Caki2 (cell line): ENCODE data around the gene GTSF1L. TPM values are rescaled to one million over a fixed set of nuclear protein-coding genes. Genes with fewer than 3 reads are reported as not detected.
A peak's percentile ranks its signal among the peaks of the same experiment; 100 is the strongest.
"Not testable (repeated sequence)": the region's sequence is repeated elsewhere in the genome, so short reads cannot be mapped to it uniquely, and the experiment has no call there.

Experiments
- DNase-seq: peaks from one replicate; pipeline ENCODE4 v3.0.0-alpha.2; 2015; ENCODE audit warnings: low read depth
- in situ Hi-C: cut with HindIII; loops from 2 replicates; pipeline ENCODE4 v1.10.0; 2016; ENCODE audit warnings: low sequenced_read_pairs, low pct_unique_long_range_greater_than_20kb, mixed read lengths
- total RNA-seq: library from RNA; depleted of rRNA; stranded (reverse); fragments of >200 nt; shearing (Covaris generic); gene quantifications from 2 replicates; pipeline ENCODE4 v1.2.3, GENCODE V29; 2014; ENCODE audit warnings: low replicate concordance; rRNA removed

GTSF1L gene
- total RNA-seq: not detected in 2 replicates

DNA sequence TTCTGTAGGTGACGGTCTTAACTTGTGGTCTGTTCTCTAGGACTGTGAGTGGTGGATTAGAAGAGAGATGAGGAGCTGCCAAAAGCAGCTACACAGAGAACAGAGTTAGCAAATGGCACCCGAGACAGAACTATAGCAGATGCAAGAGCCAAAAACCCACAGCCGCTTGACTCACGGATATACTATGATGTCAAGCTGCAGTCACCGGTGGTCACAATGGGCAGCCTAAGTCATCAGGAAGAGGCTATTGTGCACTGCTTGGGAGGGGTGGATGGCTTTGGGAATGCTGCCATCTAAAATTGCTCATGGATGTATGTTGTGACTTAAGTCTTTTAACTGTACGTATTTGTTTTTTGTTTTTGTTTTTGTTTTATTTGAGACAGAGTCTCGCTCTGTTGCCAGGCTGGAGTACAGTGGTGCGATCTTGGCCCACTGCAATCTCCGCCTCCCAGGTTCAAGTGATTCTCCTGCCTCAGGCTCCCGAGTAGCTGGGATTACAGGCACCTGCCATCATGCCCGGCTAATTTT, at the start of gene GTSF1L:
Gene GTSF1L, minus strand, starts transcription at position 192 of the 528 bp plus-strand sequence. CDS start 308 bp downstream, outside the sequence.
- DNase-seq: no peak
- in situ Hi-C loops: no loop called here

GRCh38 chr20:43774754-43775153, 48.0 kb upstream of the GTSF1L start:
- in situ Hi-C loops: no loop called here
- DNase-seq: no peak

DNA sequence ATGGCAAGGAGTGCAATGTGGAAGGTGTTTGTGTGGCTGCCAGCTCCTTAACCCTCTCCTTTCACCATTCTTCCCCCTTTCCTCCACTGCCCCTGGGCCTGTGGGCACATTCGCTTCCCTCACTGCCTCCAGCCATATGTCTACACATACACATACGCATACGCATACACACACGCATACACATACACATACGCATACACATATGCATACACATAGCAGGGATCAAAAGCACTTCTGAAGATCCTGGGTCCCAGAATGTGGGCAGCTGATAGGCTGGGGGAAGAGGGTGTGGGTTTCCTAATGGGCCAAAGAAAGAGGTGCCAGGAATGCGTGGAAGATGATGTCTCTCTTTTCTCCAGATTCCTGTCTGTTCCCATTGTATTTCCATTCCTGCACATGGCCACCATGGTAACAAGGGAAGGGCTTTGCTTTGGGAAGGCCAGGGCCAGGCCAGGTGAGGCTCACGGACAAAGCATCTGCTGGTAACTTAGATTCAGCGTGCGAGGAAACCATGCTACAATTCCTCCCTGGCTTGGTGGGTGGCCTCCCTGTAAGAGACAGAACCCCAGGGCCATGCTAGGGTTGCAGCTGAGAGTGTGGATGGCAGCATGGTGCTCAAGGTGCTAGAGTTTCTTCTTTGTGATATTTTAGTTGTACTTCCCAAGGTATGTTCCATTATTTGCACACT, 44.8 kb upstream of the GTSF1L start:
- in situ Hi-C loops: no loop called here
- DNase-seq: no peak

- in situ Hi-C loops: no loop called here
- no peak for DNase-seq
Measured at GRCh38 chr20:43770342-43770741, 43.5 kb upstream of the GTSF1L start.

DNA sequence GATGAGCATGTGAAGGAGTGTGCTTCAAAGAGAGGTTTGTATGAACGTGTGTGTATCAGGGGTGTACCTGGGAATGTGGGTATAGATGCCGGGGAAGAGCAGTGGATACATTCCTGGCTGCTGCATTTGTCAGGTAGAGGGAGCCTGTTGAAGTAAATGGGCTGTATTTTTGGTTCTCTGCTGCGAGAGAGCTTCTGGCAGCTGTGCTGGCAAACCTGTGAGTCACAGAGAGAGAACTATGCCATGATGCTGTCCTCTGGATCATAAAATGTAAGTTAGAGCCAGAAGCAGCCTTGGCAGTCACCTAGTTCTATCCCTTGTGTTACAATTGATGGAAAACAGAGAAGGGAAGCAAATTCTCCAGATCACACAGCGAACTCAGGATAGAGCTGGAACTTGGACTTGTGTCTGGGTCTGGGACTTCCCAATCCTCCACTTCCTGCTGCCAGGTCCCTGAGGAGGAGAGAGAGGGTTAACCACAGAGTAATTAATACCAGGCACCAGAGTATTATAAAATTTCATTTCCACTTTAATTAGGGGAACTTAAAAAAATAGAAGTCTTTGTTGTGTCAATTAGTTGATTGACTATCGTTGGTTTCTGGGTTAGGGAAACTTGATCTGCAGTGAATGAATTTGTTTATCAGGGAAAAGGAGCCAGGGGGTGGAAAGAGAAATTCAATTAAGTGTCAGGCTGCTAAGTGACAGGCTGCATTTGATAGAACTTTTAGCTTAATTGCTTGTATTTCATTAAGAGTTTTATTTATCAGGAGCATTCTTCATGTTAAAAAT, 41.1 kb upstream of the GTSF1L start:
- DNase-seq: no peak
- in situ Hi-C loops: no loop called here

- no peak for DNase-seq
- in situ Hi-C loops: no loop called here
Measured at GRCh38 chr20:43766917-43767316, 40.1 kb upstream of the GTSF1L start.

GRCh38 chr20:43766385-43766784, 39.6 kb upstream of the GTSF1L start:
- no peak for DNase-seq
- in situ Hi-C loops: no loop called here

GRCh38 chr20:43765916-43766315, 39.1 kb upstream of the GTSF1L start:
- in situ Hi-C loops: no loop called here
- DNase-seq: no peak

- no peak for DNase-seq
- in situ Hi-C loops: no loop called here
Measured at GRCh38 chr20:43762911-43763310, 36.1 kb upstream of the GTSF1L start.

- in situ Hi-C loops: no loop called here
- DNase-seq: no peak
Measured at GRCh38 chr20:43761386-43762340, 34.9 kb upstream of the GTSF1L start.

DNA sequence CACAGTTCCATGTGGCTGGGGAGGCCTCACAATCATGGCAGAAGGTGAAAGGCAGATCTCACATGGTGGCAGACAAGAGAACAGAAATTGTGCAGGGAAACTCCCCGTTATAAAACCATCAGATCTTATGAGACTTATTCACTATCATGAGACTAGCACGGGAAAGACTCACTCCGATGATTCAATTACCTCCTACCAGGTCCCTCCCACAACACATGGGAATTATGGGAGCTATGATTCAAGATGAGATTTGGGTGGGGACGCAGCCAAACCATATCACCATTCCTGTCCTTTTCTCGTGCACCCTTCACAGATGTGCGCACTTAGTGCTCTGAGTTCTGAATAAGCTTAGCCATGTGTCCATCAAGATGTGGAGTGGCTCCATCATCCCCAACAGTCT, 31.1 kb upstream of the GTSF1L start:
- DNase-seq, in situ Hi-C loops: not testable (repeated sequence)

GRCh38 chr20:43755851-43756250, 29.0 kb upstream of the GTSF1L start:
- DNase-seq: no peak
- in situ Hi-C loops: no loop called here

GRCh38 chr20:43755390-43755789, 28.6 kb upstream of the GTSF1L start:
- DNase-seq: no peak
- in situ Hi-C loops: no loop called here

- in situ Hi-C loops: no loop called here
- DNase-seq: peak; percentile 28
Measured at GRCh38 chr20:43752561-43753301, 25.9 kb upstream of the GTSF1L start.

DNA sequence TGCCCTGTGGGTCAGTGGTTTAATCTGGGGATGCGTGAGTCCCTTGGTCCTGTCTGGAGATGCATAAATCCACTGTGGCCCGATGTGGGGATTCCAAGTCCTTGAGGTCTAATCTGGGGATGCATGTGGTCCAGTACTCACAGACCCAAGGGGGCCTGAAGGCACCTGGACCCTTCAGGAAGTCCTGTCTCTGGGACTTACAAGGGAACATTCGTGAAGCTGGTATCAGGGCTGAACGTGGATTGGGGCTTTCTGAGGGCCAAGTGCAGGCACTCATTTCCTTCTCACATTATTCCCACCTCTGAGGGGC, 25.2 kb upstream of the GTSF1L start:
- in situ Hi-C loops: no loop called here
- no peak for DNase-seq

GRCh38 chr20:43751167-43752050, 24.6 kb upstream of the GTSF1L start:
- in situ Hi-C loops: no loop called here
- DNase-seq: peak; percentile 32

DNA sequence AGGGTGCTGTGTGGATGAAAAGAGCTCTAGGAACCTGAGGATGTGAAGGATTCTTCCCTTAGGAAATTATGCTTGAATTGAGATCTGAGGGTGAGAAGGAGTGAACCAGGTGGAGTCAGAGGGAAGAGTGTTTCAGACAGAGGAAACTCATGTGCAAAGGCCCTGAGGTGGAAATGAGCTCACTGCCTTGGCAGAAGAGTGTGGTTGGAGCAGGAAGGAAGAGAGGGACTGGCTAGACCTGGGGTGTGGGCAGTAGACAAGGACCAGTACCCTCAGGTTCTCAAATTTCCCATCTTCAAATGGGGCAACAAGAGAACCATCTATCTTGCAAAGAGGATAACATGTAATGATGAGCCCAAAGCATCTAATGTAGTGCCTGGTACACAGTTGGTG, 24.0 kb upstream of the GTSF1L start:
- no peak for DNase-seq
- in situ Hi-C loops: no loop called here
